ENCODE results near the gene NTSR1.

Gene NTSR1

DNA sequence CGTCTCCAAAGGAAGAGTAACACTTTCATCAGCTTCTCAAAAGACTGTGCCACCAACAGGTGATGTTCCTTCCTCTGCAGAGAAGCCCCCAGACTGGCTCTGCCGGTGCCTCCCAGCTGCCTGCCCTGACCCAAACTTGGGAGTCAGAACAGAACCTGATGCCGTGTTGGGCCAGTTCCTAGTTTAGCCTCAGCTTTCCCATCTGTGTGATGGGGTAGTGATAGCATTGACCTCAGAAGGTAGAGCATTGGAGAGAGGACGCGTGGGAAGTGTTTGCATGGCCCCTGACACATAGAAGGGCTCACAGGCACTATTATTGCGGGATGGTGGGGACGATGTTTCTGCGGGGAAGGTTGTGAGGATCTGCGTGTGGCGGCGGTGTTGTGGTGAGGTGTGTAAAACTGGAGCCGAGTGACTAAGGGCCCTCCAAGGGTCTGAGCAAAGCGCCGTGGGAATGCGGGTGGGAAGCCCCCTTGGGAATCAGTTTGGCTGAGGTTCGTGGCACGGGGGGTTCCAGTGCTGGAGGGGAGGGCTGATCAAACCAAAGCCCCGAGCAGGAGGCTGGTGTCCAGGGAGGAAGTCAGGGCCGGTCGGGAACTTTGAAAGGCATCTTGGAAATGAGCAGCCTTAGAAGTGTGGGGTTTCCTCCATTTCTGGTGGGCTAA lies 1.7 kb downstream of the NTSR1 start:
- DNase-seq, result no peak

GRCh38 chr20:62710886-62711702 lies 2.5 kb downstream of the NTSR1 start:
- peak; percentile 78 for DNase-seq

DNA sequence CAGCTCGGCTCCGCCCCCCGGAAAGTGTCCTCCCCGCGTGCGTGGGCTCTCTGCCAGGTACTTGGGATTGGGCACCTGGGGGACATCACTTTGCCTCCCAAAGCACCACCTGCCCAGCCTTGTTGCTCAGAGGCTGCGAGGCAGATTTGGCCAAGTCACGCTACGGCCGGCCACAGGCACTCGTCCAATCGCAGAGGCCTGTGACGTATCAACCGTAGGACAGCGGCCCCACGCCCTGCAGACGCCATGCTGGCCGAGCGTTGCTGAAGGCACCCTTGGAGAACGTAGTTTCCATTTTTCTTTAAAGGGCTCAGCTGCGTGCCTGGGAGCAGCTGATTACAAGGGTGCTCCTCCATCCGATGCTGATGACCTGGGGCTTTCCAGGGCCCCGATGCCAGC lies 3.1 kb downstream of the NTSR1 start:
- no peak for DNase-seq

DNA sequence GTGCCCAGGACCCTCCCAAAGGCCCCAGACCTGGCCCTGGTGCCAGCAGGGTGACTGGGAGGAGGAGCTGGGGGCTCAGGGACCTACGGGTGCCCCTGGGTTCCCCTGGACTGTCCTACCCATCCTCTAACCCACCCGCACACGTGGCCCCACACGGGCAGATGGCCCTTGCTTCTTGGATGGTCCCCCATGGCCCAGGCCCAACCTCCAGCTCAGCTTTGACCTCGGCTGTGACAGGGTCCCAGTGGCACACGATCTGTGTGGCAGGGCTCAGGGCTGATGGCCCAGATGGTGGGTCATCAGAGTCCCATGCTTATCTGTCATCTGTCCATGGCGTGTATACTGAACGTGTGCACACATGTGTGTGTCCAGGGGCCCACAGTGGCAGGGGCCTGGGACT lies 4.0 kb downstream of the NTSR1 start:
- DNase-seq, result no peak

DNA sequence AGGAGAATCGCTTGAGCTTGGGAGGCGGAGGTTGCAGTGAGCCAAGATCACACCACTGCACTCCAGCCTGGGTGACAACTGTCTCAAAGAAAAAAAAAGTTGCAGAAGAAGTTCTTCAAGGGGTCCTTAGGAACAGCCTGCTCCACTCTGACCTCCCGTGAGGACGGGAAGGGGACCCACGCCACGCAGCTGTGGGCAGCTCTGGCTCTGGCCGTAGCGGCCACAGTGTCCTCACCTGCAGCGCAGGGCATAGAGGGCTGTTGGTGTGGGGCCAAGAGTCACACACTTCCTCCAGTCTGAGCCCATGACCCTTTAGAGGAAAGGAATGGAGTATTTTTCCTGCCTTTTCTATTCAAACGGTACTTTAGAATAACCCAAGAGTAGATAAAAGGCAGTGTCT lies 5.4 kb downstream of the NTSR1 start:
- no peak for DNase-seq

DNA sequence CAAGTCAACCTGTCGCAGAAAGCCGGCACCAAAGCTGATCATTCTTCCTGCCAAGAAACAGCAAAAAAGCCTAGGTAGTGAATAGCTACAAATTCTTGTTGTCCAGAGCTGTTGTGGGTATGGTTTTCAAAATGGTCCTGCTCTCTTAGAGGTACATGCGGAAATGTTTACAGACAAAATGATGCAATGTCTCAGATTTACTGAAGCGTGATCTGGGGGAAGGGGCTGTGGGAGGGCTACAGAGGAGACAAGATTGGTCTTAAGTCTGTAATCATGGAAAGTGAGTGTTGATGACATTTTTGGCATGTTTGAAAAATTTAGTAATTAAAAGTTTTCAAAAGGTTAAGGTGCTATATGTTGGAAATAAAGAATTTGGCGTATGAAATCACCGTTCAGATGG lies 6.2 kb downstream of the NTSR1 start:
- no peak for DNase-seq

GRCh38 chr20:62715201-62715600 lies 6.6 kb downstream of the NTSR1 start:
- DNase-seq, result no peak

- DNase-seq, result peak; percentile 31
Measured at GRCh38 chr20:62716198-62716940, 7.7 kb downstream of the NTSR1 start.

- no peak for DNase-seq
Measured at GRCh38 chr20:62716941-62717310, 8.3 kb downstream of the NTSR1 start.

DNA sequence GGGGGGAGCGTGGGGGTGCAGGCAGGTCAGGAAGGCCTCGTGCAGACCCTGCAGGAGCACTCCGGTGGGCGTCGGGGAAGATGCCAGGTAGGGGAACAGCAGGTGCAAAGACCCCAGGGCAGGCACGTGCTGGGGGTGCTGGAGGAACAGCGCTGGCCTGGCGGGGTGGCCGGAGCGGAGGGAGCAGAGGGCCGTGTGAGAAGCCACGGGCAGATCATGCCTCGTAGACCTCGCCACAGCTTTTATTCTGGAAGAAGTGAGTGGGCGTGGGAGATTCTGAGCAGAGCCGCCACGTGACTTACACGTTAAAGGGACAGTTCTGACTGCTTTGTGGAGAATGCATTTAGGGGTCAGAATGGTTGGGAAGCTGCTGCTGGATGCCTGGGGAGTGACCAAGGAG lies 9.3 kb downstream of the NTSR1 start:
- no peak for DNase-seq

DNA sequence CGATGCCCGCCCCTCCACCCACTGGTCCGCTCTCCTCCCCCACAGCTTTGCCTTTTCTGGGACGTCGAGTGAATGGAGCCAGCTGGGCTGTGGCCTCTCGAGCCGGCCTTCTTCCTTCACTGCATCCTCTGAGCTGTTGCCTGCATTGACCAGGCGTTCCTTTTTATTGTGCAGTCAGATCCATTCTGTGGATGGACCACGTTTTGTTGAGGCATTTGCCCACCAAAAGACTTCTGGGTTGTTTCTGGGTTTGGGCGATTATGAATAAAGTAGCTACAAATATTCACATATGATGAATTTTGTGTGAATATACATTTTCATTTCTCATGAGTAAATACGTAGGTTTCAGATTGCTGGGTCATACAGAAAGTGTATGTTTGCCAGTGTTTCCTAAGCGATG lies 9.9 kb downstream of the NTSR1 start:
- DNase-seq, result no peak

DNA sequence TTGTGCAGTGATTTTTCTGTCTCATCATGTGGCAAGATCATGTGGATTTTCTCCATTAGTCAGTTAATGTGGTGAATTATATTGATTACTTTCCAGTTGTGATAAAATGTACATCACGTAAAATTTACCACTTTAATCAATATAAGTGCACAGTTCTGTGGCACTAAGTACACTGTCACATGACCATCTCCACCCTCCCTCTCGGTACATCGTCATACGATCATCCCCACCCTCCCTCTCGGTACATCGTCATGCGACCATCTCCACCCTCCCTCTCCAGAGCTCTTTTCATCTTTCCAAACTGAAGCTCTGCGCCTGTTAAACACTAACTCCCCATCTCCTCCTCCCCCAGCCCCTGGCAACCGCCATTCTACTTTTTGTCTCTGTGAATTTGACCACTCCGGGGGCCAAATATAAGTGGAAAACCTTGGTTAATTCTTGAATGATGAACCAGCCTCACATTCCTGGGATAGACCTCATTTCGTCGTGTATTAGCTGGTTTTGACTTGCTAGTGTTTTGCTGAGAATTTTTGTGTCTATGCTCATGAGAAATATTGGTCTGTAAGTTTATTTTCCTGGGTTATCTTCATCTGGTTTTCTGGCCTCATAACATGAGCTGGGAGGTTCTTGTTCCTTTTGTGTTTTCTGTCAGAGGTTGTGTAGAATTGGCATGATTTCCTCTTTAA lies 10.8 kb downstream of the NTSR1 start:
- DNase-seq, result no peak

DNA sequence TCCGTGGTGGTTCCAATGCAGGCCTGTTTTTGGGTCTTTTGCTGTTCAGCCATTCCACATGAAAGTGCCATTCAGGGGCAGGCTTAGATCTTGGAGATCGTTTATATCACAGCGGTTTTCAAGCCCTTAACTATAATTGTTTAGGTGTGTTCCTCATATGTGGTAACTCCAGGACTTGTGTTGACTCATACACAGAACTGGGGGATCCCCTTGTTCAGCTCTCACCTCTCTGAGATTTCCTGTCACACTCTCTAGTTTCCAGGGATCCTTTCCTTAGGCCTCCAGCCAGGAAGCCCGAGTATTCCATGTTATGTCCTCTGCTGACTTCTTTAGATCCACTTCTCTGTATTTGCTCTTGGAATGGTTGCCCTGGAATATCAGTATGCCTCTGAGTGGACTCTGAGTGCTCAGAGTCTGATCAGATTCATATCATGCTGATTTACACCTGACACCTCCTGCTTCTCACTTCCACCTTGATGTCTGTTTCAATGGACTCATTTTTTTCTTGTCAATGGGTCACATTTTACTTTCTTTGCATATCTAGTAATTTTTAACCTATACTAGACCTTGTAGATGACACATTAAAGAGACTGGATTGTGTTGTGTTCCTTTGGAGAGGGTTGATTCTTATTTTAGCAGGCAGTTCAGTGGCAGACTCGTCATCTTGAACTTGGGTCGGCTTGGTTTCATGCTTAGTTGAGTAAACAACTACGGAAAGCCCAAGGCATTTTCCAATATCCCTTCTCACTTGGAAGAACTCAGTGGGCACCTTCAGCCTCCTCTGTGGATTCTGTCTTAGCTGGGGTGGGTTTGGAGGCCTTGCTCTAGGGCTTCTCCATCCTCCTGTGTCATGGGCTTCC lies 13.1 kb downstream of the NTSR1 start:
- DNase-seq, result no peak

- DNase-seq, result no peak
Measured at GRCh38 chr20:62722627-62723026, 14.0 kb downstream of the NTSR1 start.

DNA sequence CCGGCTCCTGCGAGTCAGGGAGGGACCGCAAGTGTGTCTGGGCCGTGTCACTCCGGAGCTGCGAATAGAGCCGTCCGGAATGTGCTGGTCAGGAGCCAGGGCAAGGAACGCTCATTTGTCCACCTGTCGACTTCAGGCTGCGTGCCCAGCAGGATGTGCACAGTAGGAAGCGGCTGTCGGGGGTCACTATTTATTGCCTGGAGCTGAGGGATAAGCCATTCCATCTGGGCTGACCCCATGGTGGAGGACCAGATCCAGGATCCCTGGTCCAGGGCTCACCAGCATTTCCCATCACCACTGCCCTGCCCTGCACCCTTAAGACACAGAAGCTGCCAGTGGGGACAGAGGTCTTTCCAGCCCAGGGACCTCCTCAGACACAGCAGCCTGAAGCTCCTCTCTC lies 14.7 kb downstream of the NTSR1 start:
- DNase-seq, result no peak

DNA sequence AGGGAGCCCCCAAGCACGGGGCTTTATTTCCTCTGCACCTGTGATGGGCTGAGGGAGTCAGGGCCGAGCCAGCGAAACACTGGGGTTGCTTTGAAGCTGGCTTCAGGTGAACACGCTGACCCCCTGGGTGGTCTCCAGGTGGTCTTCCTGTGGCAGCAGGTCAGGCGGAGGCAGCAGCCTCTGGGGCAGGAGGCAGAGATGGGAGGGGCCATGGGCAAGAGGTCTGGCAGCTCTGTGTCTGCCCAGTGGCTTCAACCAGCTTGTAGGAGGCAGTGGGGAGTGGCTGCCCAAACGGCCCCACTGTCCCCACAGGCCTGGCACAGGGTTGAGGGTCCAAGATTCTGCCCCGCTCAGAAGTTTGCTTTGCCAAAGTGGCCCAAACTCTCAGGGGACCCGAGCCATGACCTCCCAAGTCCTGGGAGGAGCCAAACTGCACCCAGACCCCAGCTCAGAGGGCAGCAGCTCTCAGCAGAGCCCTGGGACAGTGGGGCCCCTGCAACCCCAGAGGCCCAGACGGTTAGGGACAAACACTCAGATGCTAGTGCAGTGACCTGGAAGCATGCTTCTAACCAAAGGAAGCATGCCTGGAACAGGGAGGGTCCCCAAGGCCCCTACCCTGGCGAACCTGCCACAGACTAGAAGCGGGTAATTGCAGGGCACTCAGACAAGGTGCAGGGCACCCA lies 15.3 kb downstream of the NTSR1 start:
- no peak for DNase-seq

DNA sequence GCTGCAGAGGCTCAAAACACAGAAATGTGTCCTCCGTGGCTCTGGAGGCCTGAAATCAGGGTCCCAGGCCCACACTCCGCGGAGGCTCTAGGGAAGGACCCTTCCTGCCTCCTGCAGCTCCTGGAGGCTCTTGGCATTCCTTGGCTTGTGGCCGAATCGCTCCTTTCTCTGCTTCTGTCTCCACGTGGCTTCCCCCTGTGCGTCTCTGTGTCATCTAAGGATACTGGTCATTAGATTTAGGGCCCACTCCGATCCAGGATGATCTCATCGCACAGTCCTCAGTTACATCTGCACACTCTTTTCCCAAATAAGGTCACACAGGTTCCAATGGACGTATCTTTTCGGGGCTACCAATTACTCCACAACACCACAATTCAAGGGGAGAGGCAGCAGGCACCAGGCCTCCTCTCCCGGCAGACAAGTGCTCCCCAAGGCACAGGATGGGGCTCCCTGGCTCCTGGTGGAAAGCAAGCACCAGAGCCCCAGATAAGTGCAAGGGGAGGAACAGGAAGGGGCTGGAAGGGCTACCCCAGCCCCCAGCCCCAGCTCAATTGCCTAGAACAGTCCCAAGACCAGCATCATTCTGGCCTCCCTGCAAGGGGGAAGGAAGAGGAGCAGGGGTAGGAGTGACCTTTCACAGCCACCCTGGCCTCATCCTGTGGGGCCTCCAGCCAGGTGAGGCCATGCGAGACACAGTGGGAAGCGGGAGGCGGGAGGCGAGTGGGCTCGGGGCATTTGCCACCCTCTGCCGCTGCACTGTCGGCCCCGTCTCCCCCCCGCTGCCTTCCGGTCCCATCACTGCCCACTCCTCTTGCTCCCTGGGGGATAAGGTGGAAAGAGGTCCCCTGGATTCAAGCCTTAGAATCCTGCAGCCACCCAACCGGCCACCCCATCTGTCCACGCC lies 16.3 kb downstream of the NTSR1 start:
- no peak for DNase-seq

- no peak for DNase-seq
Measured at GRCh38 chr20:62725596-62726268, 17.1 kb downstream of the NTSR1 start.

- DNase-seq, result no peak
Measured at GRCh38 chr20:62726276-62726675, 17.6 kb downstream of the NTSR1 start.

Measured in hematopoietic multipotent progenitor cell treated with erythropoietin and hydrocortisone succinate and interleukin-3 and kit ligand, for 4 days (in vitro differentiated cells).